ENCODE measurements around the gene TCOF1.

The TCOF1 gene

GRCh38 chr5:150392680-150393079 is 35.2 kb downstream of the TCOF1 start:
- no peak for TF ChIP-seq CTCF (IDR thresholded peaks at IDR 0.05; ENCODE audit: low read depth, low read length)

GRCh38 chr5:150393096-150393645 is 35.7 kb downstream of the TCOF1 start:
- DNase-seq (ENCODE audit: extremely low read depth, low read depth): no peak
- TF ChIP-seq CTCF (IDR thresholded peaks at IDR 0.05; ENCODE audit: low read depth, low read length): no peak

More at GRCh38 chr5:150392680-150393079, 35.2 kb downstream of the TCOF1 start:
- no peak for DNase-seq (ENCODE audit: extremely low read depth, low read depth)

GRCh38 chr5:150394131-150394530 is 36.6 kb downstream of the TCOF1 start:
- no peak for DNase-seq (ENCODE audit: extremely low read depth, low read depth)
- TF ChIP-seq CTCF (IDR thresholded peaks at IDR 0.05; ENCODE audit: low read depth, low read length): no peak

GRCh38 chr5:150394912-150395687 is 37.6 kb downstream of the TCOF1 start:
- TF ChIP-seq CTCF (IDR thresholded peaks at IDR 0.05; ENCODE audit: low read depth, low read length): no peak
- DNase-seq (ENCODE audit: extremely low read depth, low read depth): no peak

- no peak for TF ChIP-seq CTCF (IDR thresholded peaks at IDR 0.05; ENCODE audit: low read depth, low read length)
- no peak for DNase-seq (ENCODE audit: extremely low read depth, low read depth)
Observed at GRCh38 chr5:150395688-150395975, 38.1 kb downstream of the TCOF1 start.

GRCh38 chr5:150396267-150396666 is 38.8 kb downstream of the TCOF1 start:
- no peak for TF ChIP-seq CTCF (IDR thresholded peaks at IDR 0.05; ENCODE audit: low read depth, low read length)
- no peak for DNase-seq (ENCODE audit: extremely low read depth, low read depth)

GRCh38 chr5:150397146-150397781 is 39.8 kb downstream of the TCOF1 start:
- DNase-seq (ENCODE audit: extremely low read depth, low read depth): no peak
- no peak for TF ChIP-seq CTCF (IDR thresholded peaks at IDR 0.05; ENCODE audit: low read depth, low read length)

All from AG09319 (cell line).